HG03442 (cell line): ENCODE results near the gene CYP8B1.

Experiments used
- ATAC-seq: cut with Tn5 transposase; IDR thresholded peaks from one replicate; pipeline ENCODE4 v1.9.1; 2021; ENCODE audit warnings: mild to moderate bottlenecking, moderate library complexity; ENCODE audit not compliant: unreplicated experiment

CYP8B1 gene

GRCh38 chr3:42829083-42829627 lies 46.5 kb downstream of the CYP8B1 start:
- ATAC-seq = no peak

DNA sequence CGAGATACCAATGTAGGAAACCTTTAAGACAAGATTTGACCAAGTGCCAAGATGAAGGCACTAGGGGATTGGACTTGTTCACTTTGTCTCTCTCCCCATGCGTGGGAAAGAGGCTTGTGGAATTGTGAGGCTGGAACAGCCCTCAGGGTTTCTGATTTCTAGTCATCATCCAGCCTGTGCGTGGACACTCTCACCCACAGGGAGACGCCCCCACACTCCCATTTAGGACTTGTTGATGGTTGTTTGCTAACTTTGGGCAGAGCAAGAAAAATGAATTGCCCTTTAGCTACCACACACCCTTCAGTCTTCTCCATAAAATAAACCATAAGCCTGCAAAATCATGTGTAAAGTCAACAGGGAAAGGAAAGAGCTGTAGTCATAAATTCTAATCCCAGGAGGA lies 48.0 kb downstream of the CYP8B1 start:
- ATAC-seq = no peak

DNA sequence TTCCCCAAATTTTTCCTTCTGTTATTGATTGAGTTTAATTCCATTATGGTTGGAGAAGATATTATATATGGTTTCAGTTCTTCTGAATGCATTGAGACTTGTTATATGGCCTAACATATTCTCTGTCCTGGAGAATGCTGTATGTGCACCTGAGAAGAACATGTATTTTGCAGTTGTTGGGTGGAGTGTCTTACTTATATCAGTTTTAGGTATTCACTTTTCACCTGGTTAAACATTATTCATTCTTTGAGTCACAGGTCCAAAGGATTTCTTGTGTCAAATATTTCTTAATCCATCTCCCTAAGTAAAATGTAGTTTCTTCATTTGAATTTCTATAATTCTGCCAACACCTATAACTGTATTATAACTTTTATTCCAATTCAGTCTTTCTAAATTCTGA lies 48.7 kb downstream of the CYP8B1 start:
- no peak for ATAC-seq

GRCh38 chr3:42826141-42826540 lies 49.5 kb downstream of the CYP8B1 start:
- ATAC-seq = no peak

GRCh38 chr3:42823351-42823750 lies 52.3 kb downstream of the CYP8B1 start:
- ATAC-seq = no peak

DNA sequence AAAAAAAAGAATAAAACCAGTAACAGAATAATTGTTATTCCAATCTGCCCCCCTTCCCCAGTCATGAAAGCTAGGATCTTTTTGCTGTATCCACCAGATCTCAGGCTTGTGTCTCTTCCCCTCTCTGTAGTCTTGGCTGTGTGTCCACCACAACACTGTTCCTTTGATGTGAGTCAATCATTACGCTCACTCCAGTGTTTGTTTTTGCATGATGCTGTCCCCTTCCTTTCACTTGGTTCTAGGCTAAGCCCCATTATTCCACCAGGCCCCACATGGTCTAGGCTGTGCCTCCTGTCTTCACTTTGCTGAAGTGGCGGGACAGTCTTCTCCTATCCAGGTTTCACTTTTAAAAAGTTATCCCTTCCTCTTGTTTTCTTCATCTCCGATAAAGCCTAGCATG lies 52.9 kb downstream of the CYP8B1 start:
- ATAC-seq = no peak
